ENCODE data around the gene TMEM154.

Gene TMEM154

GRCh38 chr4:152633118-152633517 is 46.7 kb downstream of the TMEM154 start:
- no peak overlapping the region for H3K4me3 ChIP-seq (ENCODE audit: low read depth, low read length)
- TF ChIP-seq CTCF (IDR thresholded peaks at IDR 0.05; ENCODE audit: insufficient read depth, low read depth, low read length, missing control alignments) = no peak
- DNase-seq (ENCODE audit: low read depth) = no peak

- H3K4me3 ChIP-seq (ENCODE audit: low read depth, low read length) = no peak overlapping the region
- no peak for TF ChIP-seq CTCF (IDR thresholded peaks at IDR 0.05; ENCODE audit: insufficient read depth, low read depth, low read length, missing control alignments)
- DNase-seq (ENCODE audit: low read depth) = no peak
Measured at GRCh38 chr4:152630324-152630723, 49.5 kb downstream of the TMEM154 start.

GRCh38 chr4:152629908-152630307 is 49.9 kb downstream of the TMEM154 start:
- no peak for TF ChIP-seq CTCF (IDR thresholded peaks at IDR 0.05; ENCODE audit: insufficient read depth, low read depth, low read length, missing control alignments)
- no peak for DNase-seq (ENCODE audit: low read depth)
- H3K4me3 ChIP-seq (ENCODE audit: low read depth, low read length) = no peak overlapping the region

GRCh38 chr4:152628128-152628527 is 51.7 kb downstream of the TMEM154 start:
- no peak for DNase-seq (ENCODE audit: low read depth)
- TF ChIP-seq CTCF (IDR thresholded peaks at IDR 0.05; ENCODE audit: insufficient read depth, low read depth, low read length, missing control alignments) = no peak
- H3K4me3 ChIP-seq (ENCODE audit: low read depth, low read length) = no peak overlapping the region

- no peak for DNase-seq (ENCODE audit: low read depth)
- H3K4me3 ChIP-seq (ENCODE audit: low read depth, low read length) = no peak overlapping the region
Measured at GRCh38 chr4:152626790-152627189, 53.0 kb downstream of the TMEM154 start.

GRCh38 chr4:152620915-152621314 is 58.9 kb downstream of the TMEM154 start:
- DNase-seq (ENCODE audit: low read depth) = no peak
- TF ChIP-seq CTCF (IDR thresholded peaks at IDR 0.05; ENCODE audit: insufficient read depth, low read depth, low read length, missing control alignments) = no peak
- H3K4me3 ChIP-seq (ENCODE audit: low read depth, low read length) = no peak overlapping the region

More at GRCh38 chr4:152626790-152627189, 53.0 kb downstream of the TMEM154 start:
- no peak for TF ChIP-seq CTCF (IDR thresholded peaks at IDR 0.05; ENCODE audit: insufficient read depth, low read depth, low read length, missing control alignments)

GRCh38 chr4:152620218-152620617 is 59.6 kb downstream of the TMEM154 start:
- H3K4me3 ChIP-seq (ENCODE audit: low read depth, low read length) = no peak overlapping the region
- no peak for DNase-seq (ENCODE audit: low read depth)
- no peak for TF ChIP-seq CTCF (IDR thresholded peaks at IDR 0.05; ENCODE audit: insufficient read depth, low read depth, low read length, missing control alignments)
